Fibroblast of the aortic adventitia (primary cell): ENCODE measurements around the gene RAB22A. TPM values are rescaled to one million over a fixed set of nuclear protein-coding genes. Genes with fewer than 3 reads are reported as not detected.
A peak's percentile ranks its signal among the peaks of the same experiment; 100 is the strongest.

ENCODE experiments used
- DNase-seq: peaks from one replicate; pipeline ENCODE4 v3.0.0-alpha.2; 2010; ENCODE audit warnings: low read depth
- H3K4me3 ChIP-seq: 2 replicates; pipeline ENCODE4 v1.5.1; 2011; ENCODE audit warnings: low read depth, mild to moderate bottlenecking, control low read depth, low read length, moderate library complexity
- total RNA-seq: library from RNA; depleted of rRNA; stranded (reverse); fragments of >200 nt; gene quantifications from 2 replicates; pipeline ENCODE4 v1.2.3, GENCODE V29; 2012; ENCODE audit warnings: low replicate concordance
- TF ChIP-seq, protein P1 (sequence below): IDR thresholded peaks from 2 replicates; pipeline ENCODE4 v1.5.1; 2011; ENCODE audit warnings: mild to moderate bottlenecking, low read length, control low read depth, inconsistent platforms; ENCODE audit not compliant: insufficient read depth

Gene RAB22A
- total RNA-seq, 1 donor, result 41.5 TPM

GRCh38 chr20:58374027-58374850 lies 64.7 kb downstream of the RAB22A start:
- H3K4me3 ChIP-seq, result no peak overlapping the region
- TF ChIP-seq, protein P1, sequence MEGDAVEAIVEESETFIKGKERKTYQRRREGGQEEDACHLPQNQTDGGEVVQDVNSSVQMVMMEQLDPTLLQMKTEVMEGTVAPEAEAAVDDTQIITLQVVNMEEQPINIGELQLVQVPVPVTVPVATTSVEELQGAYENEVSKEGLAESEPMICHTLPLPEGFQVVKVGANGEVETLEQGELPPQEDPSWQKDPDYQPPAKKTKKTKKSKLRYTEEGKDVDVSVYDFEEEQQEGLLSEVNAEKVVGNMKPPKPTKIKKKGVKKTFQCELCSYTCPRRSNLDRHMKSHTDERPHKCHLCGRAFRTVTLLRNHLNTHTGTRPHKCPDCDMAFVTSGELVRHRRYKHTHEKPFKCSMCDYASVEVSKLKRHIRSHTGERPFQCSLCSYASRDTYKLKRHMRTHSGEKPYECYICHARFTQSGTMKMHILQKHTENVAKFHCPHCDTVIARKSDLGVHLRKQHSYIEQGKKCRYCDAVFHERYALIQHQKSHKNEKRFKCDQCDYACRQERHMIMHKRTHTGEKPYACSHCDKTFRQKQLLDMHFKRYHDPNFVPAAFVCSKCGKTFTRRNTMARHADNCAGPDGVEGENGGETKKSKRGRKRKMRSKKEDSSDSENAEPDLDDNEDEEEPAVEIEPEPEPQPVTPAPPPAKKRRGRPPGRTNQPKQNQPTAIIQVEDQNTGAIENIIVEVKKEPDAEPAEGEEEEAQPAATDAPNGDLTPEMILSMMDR, result no peak
- DNase-seq, result no peak

GRCh38 chr20:58374906-58375758 lies 65.6 kb downstream of the RAB22A start:
- DNase-seq, result peak; percentile 70
- TF ChIP-seq, protein P1, result no peak
- H3K4me3 ChIP-seq, result no peak overlapping the region

DNA sequence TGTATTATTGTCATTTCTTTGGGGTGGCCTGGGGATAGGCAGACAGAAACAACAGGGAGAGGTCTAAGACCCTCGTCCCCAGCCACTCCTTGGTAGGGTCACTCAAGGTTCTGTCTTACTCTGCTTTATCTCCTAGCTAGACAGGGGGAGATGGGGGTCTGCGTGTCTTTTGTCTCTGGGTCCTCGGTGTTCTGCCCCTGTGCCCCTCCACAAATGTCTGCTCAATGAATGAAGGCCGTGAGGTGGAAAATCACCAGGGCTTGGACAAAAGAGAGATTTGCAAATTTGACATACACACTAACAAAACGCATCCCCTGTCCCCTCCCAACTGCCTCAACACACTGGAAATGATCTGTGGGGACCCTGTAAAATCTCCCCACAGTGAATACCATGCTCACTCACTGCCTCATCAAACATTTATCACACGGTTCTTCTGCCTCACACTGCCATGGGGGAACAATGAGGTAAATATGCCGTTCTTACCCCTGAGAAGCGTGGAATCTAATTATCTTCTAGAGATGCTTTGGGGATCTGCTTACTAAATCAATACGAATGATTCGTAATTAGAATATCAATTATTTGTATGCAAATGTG lies 66.3 kb downstream of the RAB22A start:
- no peak overlapping the region for H3K4me3 ChIP-seq

DNA sequence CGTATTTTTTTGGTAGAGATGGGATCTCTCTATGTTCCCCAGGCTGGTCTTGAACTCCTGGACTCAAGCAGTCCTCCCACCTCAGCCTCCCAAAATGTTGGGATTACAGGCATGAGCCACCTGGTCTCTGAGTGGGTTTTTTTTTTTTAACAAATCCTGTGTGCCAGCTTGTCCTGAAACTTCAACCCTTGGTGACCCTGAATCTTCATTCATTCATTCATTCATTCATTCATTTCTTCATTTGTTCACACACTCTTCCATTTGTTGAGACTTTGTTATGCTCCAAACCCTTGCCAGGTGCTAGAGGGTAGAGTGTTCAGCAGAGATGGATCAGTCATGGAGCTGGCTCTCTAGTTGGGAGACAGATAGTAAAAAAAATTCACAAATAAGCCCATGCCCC lies 67.5 kb downstream of the RAB22A start:
- no peak for DNase-seq
- no peak overlapping the region for H3K4me3 ChIP-seq
- TF ChIP-seq, protein P1, result no peak

More for the DNA sequence above, 66.3 kb downstream of the RAB22A start:
- no peak for DNase-seq
- TF ChIP-seq, protein P1, result no peak

GRCh38 chr20:58377766-58378401 lies 68.4 kb downstream of the RAB22A start:
- no peak for DNase-seq
- TF ChIP-seq, protein P1, result no peak
- H3K4me3 ChIP-seq, result no peak overlapping the region

GRCh38 chr20:58378704-58379103 lies 69.2 kb downstream of the RAB22A start:
- no peak overlapping the region for H3K4me3 ChIP-seq
- TF ChIP-seq, protein P1, result peak; percentile 27
- no peak for DNase-seq
